WERI-Rb-1 (cell line): ENCODE results near the gene KIAA1958.

Source experiments
- DNase-seq: peaks from one replicate; pipeline ENCODE4 v3.0.0-alpha.2; 2020
- H3K27ac ChIP-seq: fragments of 250-450 bp; sonication (Bioruptor Pico); 2 replicates; pipeline ENCODE4 v1.5.1; 2020; ENCODE audit warnings: mild to moderate bottlenecking, moderate library complexity
- H3K27me3 ChIP-seq: fragments of 250-450 bp; sonication (Bioruptor Pico); 2 replicates; pipeline ENCODE4 v1.5.1; 2021; ENCODE audit warnings: mild to moderate bottlenecking, low read depth, moderate library complexity; ENCODE audit not compliant: insufficient read depth, severe bottlenecking
- H3K36me3 ChIP-seq: fragments of 250-450 bp; sonication (Bioruptor Pico); 2 replicates; pipeline ENCODE4 v1.5.1; 2020; ENCODE audit warnings: mild to moderate bottlenecking, moderate library complexity
- H3K4me3 ChIP-seq: 2 replicates; pipeline ENCODE4 v1.5.1; 2011; ENCODE audit warnings: low read depth, mild to moderate bottlenecking, control low read depth, low read length
- H3K9me3 ChIP-seq: fragments of 250-450 bp; sonication (Bioruptor Pico); 2 replicates; pipeline ENCODE4 v1.5.1; 2021; ENCODE audit warnings: mild to moderate bottlenecking, moderate library complexity; ENCODE audit not compliant: severe bottlenecking
- CTCF ChIP-seq: IDR thresholded peaks from 2 replicates; pipeline ENCODE4 v1.5.1; 2011; ENCODE audit warnings: low read depth, mild to moderate bottlenecking, control low read depth, inconsistent platforms, low read length

KIAA1958 gene

GRCh38 chr9:112552229-112553056 is 65.8 kb downstream of the KIAA1958 start:
- Histone ChIP-seq H3K9me3 (no peaks in the 10 kb centered on the region), H3K4me3 (no peak overlapping the region), H3K36me3 (peaks cover 4% of the 10 kb centered on the region), H3K27me3 (no peaks in the 10 kb centered on the region), H3K27ac (no peak overlapping the region)
- TF ChIP-seq CTCF: no peak
- DNase-seq: no peak

GRCh38 chr9:112553256-112553826 is 66.7 kb downstream of the KIAA1958 start:
- Histone ChIP-seq H3K27ac (no peak overlapping the region), H3K9me3 (no peaks in the 10 kb centered on the region), H3K27me3 (no peaks in the 10 kb centered on the region), H3K36me3 (peaks cover 4% of the 10 kb centered on the region), H3K4me3 (no peak overlapping the region)
- TF ChIP-seq CTCF: no peak
- no peak for DNase-seq

GRCh38 chr9:112554516-112554915 is 67.9 kb downstream of the KIAA1958 start:
- Histone ChIP-seq H3K4me3 (no peak overlapping the region), H3K9me3 (no peaks in the 10 kb centered on the region), H3K27ac (no peak overlapping the region), H3K27me3 (no peaks in the 10 kb centered on the region), H3K36me3 (peaks cover 4% of the 10 kb centered on the region)
- TF ChIP-seq CTCF: no peak
- no peak for DNase-seq

GRCh38 chr9:112555101-112555643 is 68.5 kb downstream of the KIAA1958 start:
- no peak overlapping the region for H3K27ac ChIP-seq

GRCh38 chr9:112555844-112556482 is 69.3 kb downstream of the KIAA1958 start:
- no peak for TF ChIP-seq CTCF
- Histone ChIP-seq H3K27ac (no peak overlapping the region), H3K4me3 (no peak overlapping the region), H3K27me3 (no peaks in the 10 kb centered on the region), H3K9me3 (no peaks in the 10 kb centered on the region), H3K36me3 (peaks cover 4% of the 10 kb centered on the region)
- no peak for DNase-seq

More at GRCh38 chr9:112555101-112555643, 68.5 kb downstream of the KIAA1958 start:
- no peaks in the 10 kb centered on the region for H3K9me3 ChIP-seq
- H3K36me3 ChIP-seq: peaks cover 4% of the 10 kb centered on the region
- no peak for DNase-seq
- TF ChIP-seq CTCF: no peak
- no peak overlapping the region for H3K4me3 ChIP-seq
- H3K27me3 ChIP-seq: no peaks in the 10 kb centered on the region
